GM20000 (cell line): ENCODE results near the gene RIOX2.

Experiments
- DNase-seq: peaks from one replicate; pipeline ENCODE4 v3.0.0; 2012; ENCODE audit warnings: low spot score
- TF ChIP-seq, protein P1 (sequence below): IDR thresholded peaks from 2 replicates; pipeline ENCODE4 v1.5.1; 2012; ENCODE audit warnings: mild to moderate bottlenecking, control low read depth; ENCODE audit errors: extremely low read depth, missing control alignments

The RIOX2 gene

DNA sequence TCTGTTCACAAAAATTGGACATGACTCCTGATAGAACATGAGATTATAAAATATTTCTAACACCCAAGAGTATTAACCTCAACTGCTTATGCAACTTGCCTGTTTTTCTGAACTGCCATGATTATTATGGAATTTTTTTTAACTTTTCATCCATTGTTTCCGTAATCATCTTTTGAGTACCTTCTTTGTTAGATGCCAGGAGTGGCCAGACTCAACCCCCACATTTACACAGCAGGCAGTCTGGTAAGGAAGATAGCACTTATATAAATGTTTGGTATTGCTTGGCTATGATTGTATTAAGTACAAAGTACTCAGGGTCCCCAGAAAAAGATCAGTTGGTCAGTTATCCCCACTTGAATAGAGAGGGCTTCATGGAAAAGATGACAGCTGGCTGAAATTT, 76.1 kb downstream of the RIOX2 start:
- TF ChIP-seq, protein P1, sequence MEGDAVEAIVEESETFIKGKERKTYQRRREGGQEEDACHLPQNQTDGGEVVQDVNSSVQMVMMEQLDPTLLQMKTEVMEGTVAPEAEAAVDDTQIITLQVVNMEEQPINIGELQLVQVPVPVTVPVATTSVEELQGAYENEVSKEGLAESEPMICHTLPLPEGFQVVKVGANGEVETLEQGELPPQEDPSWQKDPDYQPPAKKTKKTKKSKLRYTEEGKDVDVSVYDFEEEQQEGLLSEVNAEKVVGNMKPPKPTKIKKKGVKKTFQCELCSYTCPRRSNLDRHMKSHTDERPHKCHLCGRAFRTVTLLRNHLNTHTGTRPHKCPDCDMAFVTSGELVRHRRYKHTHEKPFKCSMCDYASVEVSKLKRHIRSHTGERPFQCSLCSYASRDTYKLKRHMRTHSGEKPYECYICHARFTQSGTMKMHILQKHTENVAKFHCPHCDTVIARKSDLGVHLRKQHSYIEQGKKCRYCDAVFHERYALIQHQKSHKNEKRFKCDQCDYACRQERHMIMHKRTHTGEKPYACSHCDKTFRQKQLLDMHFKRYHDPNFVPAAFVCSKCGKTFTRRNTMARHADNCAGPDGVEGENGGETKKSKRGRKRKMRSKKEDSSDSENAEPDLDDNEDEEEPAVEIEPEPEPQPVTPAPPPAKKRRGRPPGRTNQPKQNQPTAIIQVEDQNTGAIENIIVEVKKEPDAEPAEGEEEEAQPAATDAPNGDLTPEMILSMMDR: no peak
- no peak for DNase-seq

DNA sequence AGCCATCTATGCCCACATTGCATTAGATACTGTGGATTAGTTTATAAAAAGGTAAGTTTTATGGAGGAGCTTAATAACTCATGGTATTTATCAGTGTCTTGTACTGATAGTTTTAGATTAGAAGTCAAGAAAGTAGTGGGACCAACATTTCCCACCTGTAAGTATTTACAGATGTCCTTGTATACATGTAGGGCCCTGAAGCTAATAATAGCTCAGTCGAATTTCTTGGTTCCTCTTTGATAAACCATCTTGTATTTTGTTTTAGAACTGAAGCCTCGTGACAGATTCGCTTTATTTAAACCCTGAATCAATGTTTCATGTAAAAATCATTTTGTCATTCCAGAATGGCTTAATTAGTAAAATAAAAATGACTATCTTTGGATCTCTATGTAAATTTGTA, 77.0 kb downstream of the RIOX2 start:
- TF ChIP-seq, protein P1: no peak
- peak; percentile 2 for DNase-seq

DNA sequence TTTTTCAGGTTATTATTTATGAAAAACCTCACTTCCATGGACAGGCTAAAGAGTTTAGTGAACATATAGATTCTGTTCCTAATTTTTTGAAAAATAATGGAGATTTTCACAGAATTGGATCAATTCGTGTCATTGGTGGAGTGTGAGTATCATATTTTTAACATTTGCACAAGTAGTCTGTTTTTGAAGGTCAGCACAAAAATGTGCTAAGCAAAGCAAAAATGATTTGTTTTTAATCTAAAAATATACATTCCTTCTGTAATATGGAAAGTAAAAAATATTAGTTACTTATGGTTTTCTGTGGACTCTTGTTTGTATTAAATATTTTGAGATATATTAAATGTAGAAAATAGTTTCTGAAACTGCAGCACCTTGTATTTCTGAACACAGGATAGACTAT, 79.4 kb downstream of the RIOX2 start:
- DNase-seq: no peak
- TF ChIP-seq, protein P1: no peak
